HG03565 (cell line): ENCODE data around the gene CARS2.
"Not testable (repeated sequence)": the region's sequence is repeated elsewhere in the genome, so short reads cannot be mapped to it uniquely, and the experiment has no call there.

Experiments used
- ATAC-seq: cut with Tn5 transposase; IDR thresholded peaks from one replicate; pipeline ENCODE4 v1.9.1; 2021; ENCODE audit warnings: mild to moderate bottlenecking, moderate library complexity; ENCODE audit not compliant: unreplicated experiment

The CARS2 gene

GRCh38 chr13:110706570-110707372 lies 855 bp upstream of the CARS2 start:
- peak; percentile 2 for ATAC-seq

GRCh38 chr13:110705356-110705825 lies 525 bp downstream of the CARS2 start:
- ATAC-seq = no peak

GRCh38 chr13:110702591-110703526 lies 3.1 kb downstream of the CARS2 start:
- ATAC-seq = no peak

DNA sequence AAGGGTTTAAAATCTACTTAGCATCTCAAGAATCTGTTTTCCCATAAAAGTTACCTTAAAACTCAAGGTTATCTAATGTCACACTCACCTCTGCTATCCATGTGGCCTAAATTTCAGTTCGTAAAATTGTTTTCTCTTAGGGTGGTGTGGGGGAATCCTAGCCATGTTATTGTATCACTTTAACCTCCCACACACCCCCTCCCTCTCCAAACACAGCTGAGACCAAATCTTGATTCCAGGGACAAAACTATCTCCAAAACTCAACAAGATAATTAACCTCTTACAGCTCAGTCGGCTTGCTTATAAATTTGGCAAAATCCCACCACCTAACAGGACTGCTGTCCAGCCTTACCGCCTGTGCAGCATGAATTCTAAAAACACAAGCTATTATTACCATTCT lies 3.8 kb downstream of the CARS2 start:
- ATAC-seq = no peak

GRCh38 chr13:110701061-110701460 lies 4.9 kb downstream of the CARS2 start:
- ATAC-seq = not testable (repeated sequence)

GRCh38 chr13:110700641-110701040 lies 5.3 kb downstream of the CARS2 start:
- no peak for ATAC-seq

DNA sequence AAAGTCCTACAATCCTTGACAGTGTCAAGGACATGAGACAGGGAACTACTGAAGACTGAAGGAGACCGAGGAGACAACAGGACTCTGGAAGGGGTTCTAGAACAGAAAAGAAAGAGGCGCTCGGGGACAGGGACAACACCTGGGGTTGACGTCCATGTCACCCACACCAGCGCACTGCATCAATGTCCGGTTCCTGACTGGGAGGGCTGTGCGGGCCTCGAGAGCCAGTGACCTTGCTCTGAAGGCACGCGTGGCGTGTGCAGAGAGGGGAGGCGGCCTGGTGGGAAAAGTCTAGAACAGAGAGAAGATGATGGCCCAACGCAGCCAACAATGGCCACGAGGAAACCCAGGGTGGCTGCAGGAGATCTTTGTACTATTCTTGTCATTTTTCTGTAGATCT lies 5.7 kb downstream of the CARS2 start:
- no peak for ATAC-seq

DNA sequence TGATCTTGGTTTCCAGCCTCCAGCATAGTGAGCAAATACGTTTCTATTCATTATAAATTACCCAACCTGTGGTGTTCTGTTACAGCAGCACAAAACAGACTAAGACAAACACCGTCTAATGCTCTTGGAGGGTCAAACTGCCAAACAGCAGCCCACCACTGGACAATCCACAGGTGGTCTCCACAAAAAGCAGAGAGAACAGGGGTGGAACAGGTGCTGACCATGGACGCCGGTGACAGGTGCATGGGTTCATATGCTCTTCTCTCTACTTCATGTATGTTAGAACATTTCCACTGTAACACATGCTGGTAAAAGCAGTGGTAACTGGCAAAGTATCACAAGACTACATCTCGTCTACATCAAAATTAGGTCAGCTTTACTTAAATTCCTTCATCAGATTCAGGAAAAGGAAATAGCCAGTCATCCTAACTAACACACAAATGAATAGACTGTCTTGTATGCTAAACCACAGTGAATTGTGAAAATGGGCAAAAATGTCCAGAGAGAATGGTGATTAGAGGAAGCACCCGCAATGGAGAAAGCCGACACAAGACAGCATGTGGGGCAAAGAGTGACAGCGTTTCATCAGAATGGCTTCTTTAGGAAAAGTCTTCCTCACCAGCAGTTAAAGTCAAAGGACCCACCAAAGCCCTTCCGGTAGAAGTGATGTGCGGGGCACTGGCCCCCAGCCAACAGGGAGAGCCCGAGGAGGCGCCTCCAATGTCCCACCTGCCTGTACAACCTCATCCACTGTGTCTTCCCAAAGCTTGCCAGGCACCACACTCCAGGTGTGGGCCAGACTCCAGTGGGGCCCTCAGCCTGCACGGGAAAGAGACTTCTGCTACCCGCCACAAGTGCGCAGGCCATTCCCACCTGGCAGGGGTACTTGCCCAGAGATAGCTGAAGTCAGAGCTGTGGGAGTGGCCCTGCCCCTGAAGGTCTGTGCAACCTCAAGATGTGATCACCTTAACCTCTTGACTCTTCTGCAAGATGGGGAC lies 6.5 kb downstream of the CARS2 start:
- ATAC-seq = no peak

DNA sequence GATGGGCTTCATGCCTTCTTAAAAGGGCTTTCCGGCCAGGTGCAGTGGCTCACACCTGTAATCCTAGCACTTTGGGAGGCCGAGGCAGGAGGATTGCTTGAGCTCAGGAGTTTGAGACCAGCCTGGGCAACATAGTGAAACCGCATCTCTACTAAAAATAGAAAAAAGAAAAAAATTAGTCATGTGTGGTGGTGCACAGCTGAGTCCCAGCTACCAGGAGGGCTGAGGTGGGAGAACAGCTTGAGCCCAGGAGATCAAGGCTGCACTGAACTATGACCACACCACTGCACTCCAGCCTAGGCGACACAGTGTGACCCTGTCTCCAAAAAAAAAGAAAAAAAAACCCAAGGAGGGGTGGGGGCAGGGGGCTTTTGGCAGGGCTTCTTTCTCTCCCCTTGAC lies 7.2 kb downstream of the CARS2 start:
- ATAC-seq = peak; percentile 57

DNA sequence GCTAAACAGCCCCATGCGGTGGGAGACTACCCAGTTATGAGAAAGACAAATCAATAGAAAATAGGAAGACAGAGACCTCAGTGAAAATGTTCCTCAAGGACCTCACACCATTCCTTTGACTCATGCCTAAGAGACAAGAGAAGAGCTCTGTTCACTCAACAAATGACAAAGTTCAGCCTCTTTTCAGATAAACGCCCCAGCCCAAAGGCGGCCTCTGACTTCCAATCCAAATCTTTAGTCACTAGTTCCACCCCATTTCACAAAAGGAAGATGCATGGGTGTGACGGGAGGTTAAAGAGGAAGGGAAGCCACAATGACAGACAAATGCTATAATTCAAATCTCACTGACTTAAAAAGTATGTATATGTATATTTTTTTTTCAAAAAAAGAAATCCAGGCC lies 8.1 kb downstream of the CARS2 start:
- ATAC-seq = no peak

DNA sequence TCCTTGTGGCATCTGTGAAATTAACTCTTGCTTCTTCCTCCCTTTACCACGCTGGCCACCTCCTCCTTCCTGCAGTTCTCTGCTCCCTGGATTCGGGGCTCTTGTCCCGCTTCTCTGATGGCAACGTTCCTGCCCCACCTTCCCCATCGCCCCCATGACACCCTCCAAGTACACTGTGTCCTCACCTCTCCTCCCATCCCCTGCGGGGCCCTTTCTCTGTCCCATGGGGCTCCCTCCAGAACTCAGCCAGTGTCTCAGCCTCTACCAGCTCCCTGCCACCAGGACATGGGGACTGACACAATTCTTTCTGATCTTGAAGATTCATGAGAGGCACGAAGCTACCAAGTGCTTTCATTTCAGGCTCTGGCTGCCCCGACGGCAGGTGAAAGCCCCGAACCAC lies 9.1 kb downstream of the CARS2 start:
- ATAC-seq = no peak

GRCh38 chr13:110695774-110696173 lies 10.1 kb downstream of the CARS2 start:
- not testable (repeated sequence) for ATAC-seq

- ATAC-seq = no peak
Observed at GRCh38 chr13:110690516-110690915, 15.4 kb downstream of the CARS2 start.

- no peak for ATAC-seq
Observed at GRCh38 chr13:110689711-110690110, 16.2 kb downstream of the CARS2 start.

GRCh38 chr13:110689041-110689440 lies 16.9 kb downstream of the CARS2 start:
- ATAC-seq = no peak

GRCh38 chr13:110687736-110688135 lies 18.2 kb downstream of the CARS2 start:
- no peak for ATAC-seq

- no peak for ATAC-seq
Observed at GRCh38 chr13:110685305-110686020, 20.5 kb downstream of the CARS2 start.

- no peak for ATAC-seq
Observed at GRCh38 chr13:110684388-110685056, 21.4 kb downstream of the CARS2 start.

DNA sequence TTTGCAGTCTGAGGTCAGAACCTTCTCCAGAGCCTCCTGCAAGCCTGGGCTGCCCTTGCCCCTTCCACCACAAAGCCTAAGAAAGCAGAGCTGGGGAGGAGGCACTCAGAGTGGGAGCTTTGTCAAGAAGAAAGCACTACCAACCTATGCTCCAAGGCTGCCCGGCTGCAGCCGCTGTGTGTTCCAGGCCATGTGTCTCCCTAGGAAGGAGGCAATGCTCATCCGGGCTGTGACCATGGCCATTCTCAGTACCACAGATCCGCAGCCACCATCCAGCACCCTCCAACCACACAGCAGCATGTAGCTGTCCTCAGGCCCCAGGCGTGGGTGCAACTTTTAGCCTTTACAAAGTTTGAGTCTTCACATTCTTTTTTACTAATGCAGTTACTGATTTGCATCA lies 22.0 kb downstream of the CARS2 start:
- no peak for ATAC-seq
